Measurements from ENCODE around the gene CCDC91.

- TF ChIP-seq CTCF (IDR thresholded peaks at IDR 0.05): no peak
- no peak for TF ChIP-seq POLR2A (IDR thresholded peaks at IDR 0.05)
Observed at GRCh38 chr12:28415755-28416154, 225.5 kb downstream of the CCDC91 start.
